ENCODE results near the gene PXDN.

Gene PXDN

DNA sequence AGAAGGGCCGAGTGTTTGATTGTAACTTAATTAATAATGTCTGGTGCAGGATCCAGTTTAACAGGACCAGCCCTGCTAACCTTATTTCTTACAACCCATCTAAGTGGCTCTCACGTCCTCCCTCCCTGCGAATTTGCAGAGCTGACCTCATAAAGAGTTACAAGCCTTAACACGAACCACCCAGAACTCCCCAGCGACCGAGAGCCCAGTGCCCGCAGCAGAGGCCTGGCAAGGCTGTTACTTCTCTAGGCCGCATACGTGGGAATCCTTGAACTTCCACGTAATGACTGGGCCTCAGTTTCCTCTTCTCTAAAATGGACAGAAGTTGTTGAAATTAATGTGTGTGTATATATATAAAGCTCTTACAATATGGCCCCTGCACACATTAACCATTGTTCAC is 55.5 kb downstream of the PXDN start:
- Histone ChIP-seq H3K79me2 (ENCODE audit: control insufficient read depth, insufficient read depth, low read length, unreplicated experiment) (peaks cover 9% of the 10 kb centered on the region), H3K4me1 (ENCODE audit: control insufficient read depth, insufficient read depth, low read length, unreplicated experiment) (peaks cover 9% of the 10 kb centered on the region), H3K4me3 (ENCODE audit: low read depth, low read length) (no peak overlapping the region), H2AFZ (ENCODE audit: low read length, unreplicated experiment) (no peak overlapping the region), H3K27me3 (ENCODE audit: insufficient read depth, low read length) (no peaks in the 10 kb centered on the region), H3K27ac (ENCODE audit: low read depth, low read length) (no peak overlapping the region), H3K36me3 (ENCODE audit: insufficient read depth, low read length) (peaks cover 8% of the 10 kb centered on the region)

DNA sequence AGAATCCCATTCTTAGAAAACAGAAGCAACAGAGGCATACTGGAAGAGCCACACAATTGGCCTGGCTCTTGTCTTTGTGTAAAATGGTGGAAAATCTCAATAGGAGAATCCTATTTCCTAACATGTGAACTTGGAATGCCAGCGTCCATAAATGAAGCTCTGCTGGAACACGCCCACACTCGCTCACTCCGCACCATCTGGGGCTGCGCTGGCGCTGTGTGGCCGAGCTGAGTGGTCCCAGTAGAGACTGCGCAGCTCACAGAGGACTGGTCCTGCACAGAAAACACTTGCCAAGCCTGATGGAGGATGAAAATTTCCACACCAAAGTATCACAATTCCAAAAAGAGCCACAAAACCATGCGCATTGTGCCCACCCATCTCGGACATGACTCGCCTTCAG is 56.2 kb downstream of the PXDN start:
- Histone ChIP-seq H3K4me1 (ENCODE audit: control insufficient read depth, insufficient read depth, low read length, unreplicated experiment) (peaks cover 9% of the 10 kb centered on the region), H3K27me3 (ENCODE audit: insufficient read depth, low read length) (no peaks in the 10 kb centered on the region), H3K79me2 (ENCODE audit: control insufficient read depth, insufficient read depth, low read length, unreplicated experiment) (peaks cover 2% of the 10 kb centered on the region), H3K4me3 (ENCODE audit: low read depth, low read length) (no peak overlapping the region), H3K27ac (ENCODE audit: low read depth, low read length) (no peak overlapping the region), H2AFZ (ENCODE audit: low read length, unreplicated experiment) (no peak overlapping the region), H3K36me3 (ENCODE audit: insufficient read depth, low read length) (peaks cover 8% of the 10 kb centered on the region)

DNA sequence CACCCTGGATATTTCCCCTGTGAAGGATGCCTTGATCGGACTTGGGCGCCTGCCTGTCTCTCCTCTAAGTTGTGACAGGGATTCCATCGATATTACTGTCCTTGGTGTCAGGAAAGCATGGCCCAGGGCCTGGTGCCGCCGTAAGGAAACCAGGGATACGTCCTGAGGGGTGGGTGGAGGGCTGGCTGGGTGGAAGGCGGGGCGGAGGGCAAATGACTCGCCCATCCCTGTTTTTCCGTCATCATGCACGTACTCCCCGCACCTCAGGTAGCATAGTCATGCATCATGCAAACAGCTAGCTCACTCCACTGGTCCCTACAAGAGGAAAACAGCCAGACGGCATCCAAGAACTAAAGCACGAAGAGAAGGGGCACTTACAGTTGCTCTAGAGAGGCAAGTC is 57.1 kb downstream of the PXDN start:
- Histone ChIP-seq H3K36me3 (ENCODE audit: insufficient read depth, low read length) (peaks cover 8% of the 10 kb centered on the region), H3K4me3 (ENCODE audit: low read depth, low read length) (no peak overlapping the region), H3K27ac (ENCODE audit: low read depth, low read length) (no peak overlapping the region), H3K79me2 (ENCODE audit: control insufficient read depth, insufficient read depth, low read length, unreplicated experiment) (no peaks in the 10 kb centered on the region), H3K4me1 (ENCODE audit: control insufficient read depth, insufficient read depth, low read length, unreplicated experiment) (peaks cover 9% of the 10 kb centered on the region), H2AFZ (ENCODE audit: low read length, unreplicated experiment) (no peak overlapping the region), H3K27me3 (ENCODE audit: insufficient read depth, low read length) (no peaks in the 10 kb centered on the region)

DNA sequence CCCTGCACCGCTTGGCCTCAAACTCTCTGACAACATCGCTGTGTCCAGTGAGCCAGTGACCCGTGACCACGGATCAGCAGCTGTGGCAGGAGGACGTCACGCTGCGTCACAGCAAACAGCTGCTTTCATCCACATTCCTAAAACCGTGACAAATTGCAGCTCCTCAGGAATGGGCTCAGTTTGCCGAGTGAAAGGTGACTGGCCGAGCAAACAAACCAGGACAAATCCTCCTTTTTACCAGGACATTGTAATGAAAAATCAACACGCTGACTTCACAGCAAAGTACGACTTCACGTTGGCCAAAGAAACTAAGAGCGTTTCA is 57.6 kb downstream of the PXDN start:
- no peak overlapping the region for H2AFZ ChIP-seq (ENCODE audit: low read length, unreplicated experiment)
- no peaks in the 10 kb centered on the region for H3K79me2 ChIP-seq (ENCODE audit: control insufficient read depth, insufficient read depth, low read length, unreplicated experiment)
- no peak overlapping the region for H3K27ac ChIP-seq (ENCODE audit: low read depth, low read length)
- no peak overlapping the region for H3K4me3 ChIP-seq (ENCODE audit: low read depth, low read length)
- no peaks in the 10 kb centered on the region for H3K27me3 ChIP-seq (ENCODE audit: insufficient read depth, low read length)
- peaks cover 9% of the 10 kb centered on the region for H3K4me1 ChIP-seq (ENCODE audit: control insufficient read depth, insufficient read depth, low read length, unreplicated experiment)
- H3K36me3 ChIP-seq (ENCODE audit: insufficient read depth, low read length): peaks cover 8% of the 10 kb centered on the region

DNA sequence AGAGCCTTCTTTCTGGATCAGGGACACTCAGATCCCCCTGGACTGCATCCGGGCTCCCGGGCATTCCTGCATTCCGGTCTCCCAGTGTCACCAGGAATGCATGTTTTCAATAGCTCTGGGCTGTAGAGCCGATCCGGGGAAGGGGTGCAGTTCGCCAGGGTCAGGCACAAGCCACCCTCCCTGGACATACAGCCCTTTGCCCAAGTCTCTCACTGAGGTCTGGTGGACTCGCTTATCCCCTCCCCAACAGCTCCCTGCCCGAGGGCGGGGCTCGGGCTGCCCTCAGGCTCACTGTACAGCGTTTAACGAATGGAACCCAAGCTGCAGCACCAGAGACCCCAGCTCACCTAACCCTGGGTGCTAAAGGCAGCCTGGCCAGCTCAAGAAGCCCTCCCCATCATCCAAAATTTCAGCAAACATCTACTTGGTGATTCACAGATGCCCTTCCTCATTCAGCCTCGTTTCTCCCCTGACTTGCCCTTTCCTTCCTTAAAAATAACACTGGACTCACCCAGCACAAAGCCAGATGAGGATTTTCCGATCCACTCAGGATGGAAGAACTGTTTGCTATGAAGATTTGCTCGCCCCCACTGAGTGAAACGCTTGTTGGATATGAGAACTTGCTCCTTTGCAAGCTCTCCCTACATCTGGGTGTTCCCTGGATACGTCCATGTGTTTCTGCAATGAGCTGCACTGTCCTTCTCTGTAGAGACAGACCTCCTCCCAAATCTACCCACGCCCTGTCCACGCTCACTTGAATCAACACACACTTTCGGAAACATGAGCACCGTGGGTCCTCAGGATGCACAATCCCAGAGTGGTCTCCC is 58.1 kb downstream of the PXDN start:
- H2AFZ ChIP-seq (ENCODE audit: low read length, unreplicated experiment): no peak overlapping the region
- peaks cover 8% of the 10 kb centered on the region for H3K36me3 ChIP-seq (ENCODE audit: insufficient read depth, low read length)
- H3K4me1 ChIP-seq (ENCODE audit: control insufficient read depth, insufficient read depth, low read length, unreplicated experiment): peaks cover 9% of the 10 kb centered on the region
- H3K27ac ChIP-seq (ENCODE audit: low read depth, low read length): no peak overlapping the region
- H3K4me3 ChIP-seq (ENCODE audit: low read depth, low read length): no peak overlapping the region
- H3K79me2 ChIP-seq (ENCODE audit: control insufficient read depth, insufficient read depth, low read length, unreplicated experiment): no peaks in the 10 kb centered on the region
- H3K27me3 ChIP-seq (ENCODE audit: insufficient read depth, low read length): no peaks in the 10 kb centered on the region

DNA sequence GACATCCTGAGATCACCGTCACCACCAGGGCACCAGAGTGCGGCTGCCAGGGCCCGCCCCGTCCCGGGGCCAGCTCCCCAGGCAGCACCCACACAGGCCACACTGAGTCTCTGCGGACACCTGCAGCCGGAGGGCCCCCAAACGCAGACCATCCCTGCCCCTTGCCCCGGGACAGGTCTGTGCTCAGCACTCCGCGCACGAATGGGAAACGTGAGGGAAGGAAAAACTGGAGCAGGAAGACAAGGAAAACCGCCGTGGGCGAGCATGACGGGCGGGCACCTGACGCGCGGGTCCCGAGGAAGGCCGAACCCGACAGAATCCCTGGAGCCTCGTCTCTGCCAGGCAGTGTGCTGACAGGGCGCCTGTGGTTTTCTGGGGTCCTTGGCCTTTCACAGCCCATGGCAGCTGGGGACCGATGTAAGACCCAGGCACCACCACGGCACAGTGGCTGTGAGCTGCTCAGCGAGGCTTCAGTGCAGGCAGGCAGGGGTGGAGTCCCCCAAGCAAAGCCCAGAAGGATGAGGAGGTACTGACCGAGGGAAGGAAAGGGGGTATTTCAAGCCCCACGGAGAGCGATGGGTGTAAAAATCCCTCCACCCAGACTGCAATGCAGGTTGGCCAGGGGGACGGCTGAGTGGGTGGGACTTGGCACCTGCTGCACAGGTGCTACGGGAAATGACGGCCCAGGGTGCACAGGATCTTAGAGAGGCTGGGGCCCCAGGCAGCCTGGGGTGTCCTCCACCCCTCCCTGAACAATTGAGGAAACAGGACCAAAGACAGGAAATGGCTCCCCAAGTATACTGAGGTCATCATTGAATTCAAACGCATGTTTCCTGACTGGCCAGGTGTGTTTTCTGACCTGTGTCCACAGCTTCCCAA is 59.0 kb downstream of the PXDN start:
- no peaks in the 10 kb centered on the region for H3K79me2 ChIP-seq (ENCODE audit: control insufficient read depth, insufficient read depth, low read length, unreplicated experiment)
- no peak overlapping the region for H3K4me3 ChIP-seq (ENCODE audit: low read depth, low read length)
- H3K27me3 ChIP-seq (ENCODE audit: insufficient read depth, low read length): no peaks in the 10 kb centered on the region
- peaks cover 9% of the 10 kb centered on the region for H3K4me1 ChIP-seq (ENCODE audit: control insufficient read depth, insufficient read depth, low read length, unreplicated experiment)
- no peak overlapping the region for H3K27ac ChIP-seq (ENCODE audit: low read depth, low read length)
- H2AFZ ChIP-seq (ENCODE audit: low read length, unreplicated experiment): no peak overlapping the region
- H3K36me3 ChIP-seq (ENCODE audit: insufficient read depth, low read length): peaks cover 11% of the 10 kb centered on the region

DNA sequence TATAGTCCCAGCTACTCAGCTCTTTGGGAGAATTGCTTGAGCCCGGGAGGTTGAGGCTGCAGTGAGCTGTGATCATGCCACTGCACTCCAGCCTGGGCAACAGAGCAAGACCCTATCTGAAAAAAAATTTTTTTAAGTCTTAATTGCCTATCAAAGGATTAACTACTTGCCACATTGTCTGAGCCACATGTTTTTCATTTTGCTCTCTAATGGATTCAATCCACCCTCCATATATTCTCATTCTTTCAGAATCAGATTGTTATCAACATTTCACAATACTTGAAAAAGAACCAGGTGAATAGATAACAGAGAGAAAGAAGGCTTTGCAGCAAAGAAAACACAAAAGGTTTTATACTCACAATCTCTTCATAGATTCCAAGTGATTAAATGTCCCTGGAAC is 61.0 kb downstream of the PXDN start:
- Histone ChIP-seq H3K79me2 (ENCODE audit: control insufficient read depth, insufficient read depth, low read length, unreplicated experiment) (no peaks in the 10 kb centered on the region), H3K27ac (ENCODE audit: low read depth, low read length) (no peak overlapping the region), H3K36me3 (ENCODE audit: insufficient read depth, low read length) (peaks cover 21% of the 10 kb centered on the region; the same call in 1 of the 2 replicates), H3K27me3 (ENCODE audit: insufficient read depth, low read length) (no peaks in the 10 kb centered on the region), H2AFZ (ENCODE audit: low read length, unreplicated experiment) (no peak overlapping the region), H3K4me3 (ENCODE audit: low read depth, low read length) (no peak overlapping the region), H3K4me1 (ENCODE audit: control insufficient read depth, insufficient read depth, low read length, unreplicated experiment) (peaks cover 9% of the 10 kb centered on the region)

DNA sequence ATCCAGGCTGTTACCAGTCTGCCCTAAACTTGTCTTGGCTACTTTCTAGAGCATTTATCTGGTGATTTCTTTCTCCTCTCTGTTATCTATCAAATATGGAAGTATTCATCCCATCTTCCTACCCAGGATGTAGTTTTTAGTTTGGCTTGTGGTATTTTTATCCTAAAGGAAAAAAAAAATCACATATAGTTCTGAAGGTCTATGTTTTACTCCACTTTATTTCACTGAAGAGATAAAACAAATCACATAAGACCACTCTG is 62.2 kb downstream of the PXDN start:
- no peak overlapping the region for H3K4me3 ChIP-seq (ENCODE audit: low read depth, low read length)

DNA sequence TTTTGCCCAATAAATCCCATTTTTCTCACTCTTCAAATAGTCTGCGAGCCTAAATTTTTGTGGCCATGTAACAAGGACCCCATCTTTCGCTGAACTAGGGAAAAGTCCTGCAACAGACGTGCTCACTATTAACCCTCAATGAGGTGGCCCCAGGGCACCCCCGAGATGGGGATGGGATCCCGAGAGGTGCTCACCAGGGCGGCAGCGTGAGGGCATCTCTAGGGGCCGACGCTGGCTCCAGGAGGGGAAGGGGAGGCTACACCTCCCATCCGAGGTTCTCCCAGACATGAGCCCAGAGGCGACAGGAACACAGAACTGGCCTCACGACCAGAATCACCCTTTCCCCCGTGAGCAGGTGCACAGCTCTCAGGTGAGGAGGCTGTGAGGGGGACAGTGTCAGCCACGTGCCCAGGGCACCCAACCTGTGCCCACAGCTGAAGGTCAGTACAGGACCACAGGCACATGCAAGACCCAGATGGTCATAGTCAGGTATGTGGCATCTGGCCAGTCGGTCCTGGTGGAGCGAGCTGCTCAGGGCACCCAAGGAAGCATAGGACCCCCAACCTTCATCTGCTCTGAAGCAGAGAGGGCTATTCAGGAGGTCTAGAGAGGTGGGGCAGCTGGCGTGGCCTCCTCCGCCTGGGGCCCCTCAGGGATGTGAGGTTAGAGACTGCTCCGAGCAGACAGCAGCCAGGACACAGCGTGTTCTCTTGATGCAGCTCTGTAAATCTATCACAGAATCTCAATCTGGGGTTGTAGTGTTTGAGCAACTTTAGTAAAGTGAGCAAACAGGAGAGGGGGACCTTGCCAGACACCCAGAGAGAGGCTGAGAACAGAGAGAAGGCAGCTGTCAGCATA is 62.8 kb downstream of the PXDN start:
- H3K4me3 ChIP-seq (ENCODE audit: low read depth, low read length): no peak overlapping the region
- H3K27me3 ChIP-seq (ENCODE audit: insufficient read depth, low read length): no peaks in the 10 kb centered on the region
- H2AFZ ChIP-seq (ENCODE audit: low read length, unreplicated experiment): no peak overlapping the region
- no peak overlapping the region for H3K27ac ChIP-seq (ENCODE audit: low read depth, low read length)
- peaks cover 21% of the 10 kb centered on the region; the same call in 1 of the 2 replicates for H3K36me3 ChIP-seq (ENCODE audit: insufficient read depth, low read length)
- H3K4me1 ChIP-seq (ENCODE audit: control insufficient read depth, insufficient read depth, low read length, unreplicated experiment): peaks cover 8% of the 10 kb centered on the region
- no peaks in the 10 kb centered on the region for H3K79me2 ChIP-seq (ENCODE audit: control insufficient read depth, insufficient read depth, low read length, unreplicated experiment)

More for the DNA sequence above, 62.2 kb downstream of the PXDN start:
- Histone ChIP-seq H3K4me1 (ENCODE audit: control insufficient read depth, insufficient read depth, low read length, unreplicated experiment) (peaks cover 9% of the 10 kb centered on the region), H2AFZ (ENCODE audit: low read length, unreplicated experiment) (no peak overlapping the region), H3K79me2 (ENCODE audit: control insufficient read depth, insufficient read depth, low read length, unreplicated experiment) (no peaks in the 10 kb centered on the region), H3K36me3 (ENCODE audit: insufficient read depth, low read length) (peaks cover 21% of the 10 kb centered on the region; the same call in 1 of the 2 replicates), H3K27me3 (ENCODE audit: insufficient read depth, low read length) (no peaks in the 10 kb centered on the region), H3K27ac (ENCODE audit: low read depth, low read length) (no peak overlapping the region)

DNA sequence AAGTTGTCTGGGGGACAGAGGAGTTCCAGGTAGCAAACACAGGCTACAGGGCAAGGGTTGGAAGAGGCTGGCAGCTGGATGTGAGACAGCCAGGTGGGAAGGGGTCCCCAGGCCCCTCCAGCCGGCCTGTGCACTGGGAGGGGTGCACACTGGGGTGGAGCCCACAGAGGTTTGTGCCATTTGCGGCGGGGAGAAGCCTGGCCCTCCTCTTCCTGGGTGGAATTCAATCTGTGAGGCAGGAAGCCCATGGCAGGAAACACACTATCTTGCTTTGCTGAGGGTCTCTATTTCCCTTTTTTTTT is 63.3 kb downstream of the PXDN start:
- no peak overlapping the region for H3K4me3 ChIP-seq (ENCODE audit: low read depth, low read length)
- H3K27me3 ChIP-seq (ENCODE audit: insufficient read depth, low read length): no peaks in the 10 kb centered on the region
- H3K36me3 ChIP-seq (ENCODE audit: insufficient read depth, low read length): peaks cover 21% of the 10 kb centered on the region; the same call in 1 of the 2 replicates
- H3K4me1 ChIP-seq (ENCODE audit: control insufficient read depth, insufficient read depth, low read length, unreplicated experiment): peaks cover 6% of the 10 kb centered on the region
- H3K79me2 ChIP-seq (ENCODE audit: control insufficient read depth, insufficient read depth, low read length, unreplicated experiment): no peaks in the 10 kb centered on the region
- no peak overlapping the region for H2AFZ ChIP-seq (ENCODE audit: low read length, unreplicated experiment)
- no peak overlapping the region for H3K27ac ChIP-seq (ENCODE audit: low read depth, low read length)

All from ACC112 (cell line).